Spleen (tissue), 7 donors: ENCODE data around the gene ATG4D.

Experiments
- POLR2A ChIP-seq, 3 donors: fragments of 450-650 bp; IDR thresholded peaks; one replicate each; pipeline ENCODE4 v1.5.1; 2017; ENCODE audit warnings: antibody characterized with exemption in 3 of 3, mild to moderate bottlenecking in 1 of 3
- POLR2AphosphoS5 ChIP-seq, 3 donors: sonication (generic); formaldehyde crosslinking; IDR thresholded peaks; one replicate each; pipeline ENCODE4 v1.5.1; 2017; ENCODE audit warnings: antibody characterized with exemption in 3 of 3
- TF ChIP-seq, protein P1 (sequence below), 11 experiments: fragments of 200-600 bp in 7 of 11; fragments of 450-650 bp in 4 of 11; sonication (generic) in 4 of 11; IDR thresholded peaks in 8 of 11; conservative IDR thresholded peaks in 3 of 11; 1 replicate in 7 of 11; 2 replicates in 4 of 11; pipeline versions ENCODE4 v1.4.0 to v1.8.0; 2016 to 2021; ENCODE audit warnings: antibody characterized with exemption in 11 of 11, inconsistent platforms in 4 of 11, mild to moderate bottlenecking in 1 of 11
- donor health status: DM: no; HTN: no; CAD: no; lungs with moderate emphysema.
- donor health status: DM: no; HTN: no; CAD: no.
- donor health status: DM: no; HTN: no; CAD: no.

DNA sequence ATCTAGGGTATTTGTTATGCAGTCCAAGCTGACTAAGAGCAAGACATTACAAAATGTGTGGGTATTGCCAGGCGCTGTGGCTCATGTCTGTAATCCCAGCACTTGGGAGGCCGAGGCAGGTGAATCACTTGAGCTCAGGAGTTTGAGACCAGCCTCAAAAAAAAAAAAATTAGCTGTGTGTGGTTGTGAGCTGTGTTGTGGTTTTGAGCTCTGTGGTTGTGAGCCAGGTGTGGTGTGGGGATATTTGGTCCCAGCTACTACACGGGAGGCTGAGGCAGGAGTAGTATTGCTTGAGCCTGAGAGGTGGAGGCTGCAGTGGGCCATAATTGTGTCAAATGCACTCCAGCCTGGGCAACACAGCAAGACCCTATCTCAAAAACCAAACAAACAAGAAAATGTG, 35.0 kb upstream of the ATG4D start:
- TF ChIP-seq, protein P1, sequence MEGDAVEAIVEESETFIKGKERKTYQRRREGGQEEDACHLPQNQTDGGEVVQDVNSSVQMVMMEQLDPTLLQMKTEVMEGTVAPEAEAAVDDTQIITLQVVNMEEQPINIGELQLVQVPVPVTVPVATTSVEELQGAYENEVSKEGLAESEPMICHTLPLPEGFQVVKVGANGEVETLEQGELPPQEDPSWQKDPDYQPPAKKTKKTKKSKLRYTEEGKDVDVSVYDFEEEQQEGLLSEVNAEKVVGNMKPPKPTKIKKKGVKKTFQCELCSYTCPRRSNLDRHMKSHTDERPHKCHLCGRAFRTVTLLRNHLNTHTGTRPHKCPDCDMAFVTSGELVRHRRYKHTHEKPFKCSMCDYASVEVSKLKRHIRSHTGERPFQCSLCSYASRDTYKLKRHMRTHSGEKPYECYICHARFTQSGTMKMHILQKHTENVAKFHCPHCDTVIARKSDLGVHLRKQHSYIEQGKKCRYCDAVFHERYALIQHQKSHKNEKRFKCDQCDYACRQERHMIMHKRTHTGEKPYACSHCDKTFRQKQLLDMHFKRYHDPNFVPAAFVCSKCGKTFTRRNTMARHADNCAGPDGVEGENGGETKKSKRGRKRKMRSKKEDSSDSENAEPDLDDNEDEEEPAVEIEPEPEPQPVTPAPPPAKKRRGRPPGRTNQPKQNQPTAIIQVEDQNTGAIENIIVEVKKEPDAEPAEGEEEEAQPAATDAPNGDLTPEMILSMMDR (IDR thresholded peaks at IDR 0.05 in 8 of 11, conservative IDR thresholded peaks at IDR 0.05 in 3 of 11): peak in 1 of 11 experiments; percentile 6
- TF ChIP-seq POLR2AphosphoS5 (IDR thresholded peaks at IDR 0.05) (no peak), POLR2A (IDR thresholded peaks at IDR 0.05) (no peak)
